HG03135 (cell line): ENCODE results near the gene DLG2.
A peak's percentile ranks its signal among the peaks of the same experiment; 100 is the strongest.
"Not testable (repeated sequence)": the region's sequence is repeated elsewhere in the genome, so short reads cannot be mapped to it uniquely, and the experiment has no call there.

Experiments
- ATAC-seq: cut with Tn5 transposase; IDR thresholded peaks from one replicate; pipeline ENCODE4 v1.9.1; 2021; ENCODE audit warnings: mild to moderate bottlenecking, moderate library complexity; ENCODE audit not compliant: unreplicated experiment

DLG2 gene

DNA sequence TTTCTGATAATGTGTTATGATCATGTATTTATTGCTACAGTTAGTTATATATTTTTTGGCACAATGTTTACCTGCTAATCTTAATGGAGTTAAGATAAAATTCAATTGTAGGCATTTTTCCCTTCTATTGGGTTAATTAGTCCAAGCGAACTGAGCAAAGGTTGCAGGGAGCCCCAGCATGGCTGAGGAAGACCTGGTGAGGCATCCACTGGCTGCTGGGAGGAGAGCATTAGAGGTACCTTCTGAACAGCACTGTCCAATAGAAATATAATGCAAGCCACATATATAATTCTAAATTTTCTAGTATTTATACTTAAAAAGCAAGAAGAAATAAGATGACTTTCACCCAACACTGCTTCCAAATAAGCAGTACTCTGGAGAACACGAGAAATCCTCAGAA, 19.9 kb upstream of the DLG2 start:
- ATAC-seq: no peak

DNA sequence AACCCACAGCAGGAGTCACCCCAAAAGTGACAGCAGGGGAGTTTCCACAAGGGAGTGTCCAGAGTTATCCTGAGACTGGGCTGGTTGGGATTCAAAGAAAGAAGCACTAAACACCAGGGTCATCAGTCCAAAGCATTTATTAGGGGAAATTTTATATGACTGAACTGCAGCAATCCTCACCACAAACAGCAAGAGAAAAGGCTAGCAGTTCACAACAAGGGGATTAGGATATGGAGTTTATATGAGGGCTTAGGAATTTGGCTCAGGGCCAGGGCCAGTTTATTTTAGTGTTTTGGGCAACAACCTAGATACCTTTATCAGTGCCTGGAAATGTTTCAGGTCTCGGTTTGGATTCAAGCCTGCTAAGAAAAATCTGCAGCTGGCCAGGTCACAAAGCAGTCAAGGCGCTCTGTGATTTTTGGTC, 16.1 kb upstream of the DLG2 start:
- ATAC-seq: no peak

- no peak for ATAC-seq
Observed at GRCh38 chr11:85634747-85635146, 7.6 kb upstream of the DLG2 start.

- ATAC-seq: peak; percentile 17
Observed at GRCh38 chr11:85628771-85629341, 1.7 kb upstream of the DLG2 start.

GRCh38 chr11:85627998-85628770, 1.0 kb upstream of the DLG2 start, which contains the start of gene TMEM126B:
Gene TMEM126B (plus strand): TSS chr11:85628593. CDS start chr11:85628608, 15 bp downstream.
- ATAC-seq: peak; percentile 99

- no peak for ATAC-seq
Observed at GRCh38 chr11:85626496-85626895, 648 bp downstream of the DLG2 start.

- no peak for ATAC-seq
Observed at GRCh38 chr11:85620256-85620655, 6.9 kb downstream of the DLG2 start.

GRCh38 chr11:85619499-85619898, 7.6 kb downstream of the DLG2 start:
- no peak for ATAC-seq

- not testable (repeated sequence) for ATAC-seq
Observed at GRCh38 chr11:85611643-85612042, 15.5 kb downstream of the DLG2 start.

DNA sequence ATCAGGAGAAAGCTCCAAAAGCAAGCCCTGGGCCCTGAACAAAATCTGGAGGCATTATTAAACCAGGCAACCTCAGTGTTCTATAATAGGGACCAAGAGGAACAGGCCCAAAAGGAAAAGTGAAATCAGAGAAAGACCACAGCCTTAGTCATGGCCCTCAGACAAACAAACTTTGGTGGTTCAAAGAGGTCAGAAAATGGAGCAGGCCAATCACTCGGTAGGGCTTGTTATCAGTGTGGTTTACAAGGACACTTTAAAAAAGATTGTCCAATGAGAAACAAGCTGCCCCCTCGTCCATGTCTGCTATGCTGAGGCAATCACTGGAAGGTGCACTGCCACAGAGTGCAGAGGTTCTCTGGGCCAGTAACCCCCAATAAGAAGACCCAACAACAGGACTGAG, 17.9 kb downstream of the DLG2 start:
- not testable (repeated sequence) for ATAC-seq

- ATAC-seq: not testable (repeated sequence)
Observed at GRCh38 chr11:85608621-85609020, 18.5 kb downstream of the DLG2 start.

GRCh38 chr11:85606237-85606636, 20.9 kb downstream of the DLG2 start:
- not testable (repeated sequence) for ATAC-seq

GRCh38 chr11:85603220-85603619, 23.9 kb downstream of the DLG2 start:
- no peak for ATAC-seq

- ATAC-seq: no peak
Observed at GRCh38 chr11:85602526-85603213, 24.5 kb downstream of the DLG2 start.

- ATAC-seq: no peak
Observed at GRCh38 chr11:85599083-85599482, 28.1 kb downstream of the DLG2 start.

GRCh38 chr11:85596886-85597285, 30.3 kb downstream of the DLG2 start:
- ATAC-seq: no peak

- no peak for ATAC-seq
Observed at GRCh38 chr11:85595285-85595884, 31.8 kb downstream of the DLG2 start.

DNA sequence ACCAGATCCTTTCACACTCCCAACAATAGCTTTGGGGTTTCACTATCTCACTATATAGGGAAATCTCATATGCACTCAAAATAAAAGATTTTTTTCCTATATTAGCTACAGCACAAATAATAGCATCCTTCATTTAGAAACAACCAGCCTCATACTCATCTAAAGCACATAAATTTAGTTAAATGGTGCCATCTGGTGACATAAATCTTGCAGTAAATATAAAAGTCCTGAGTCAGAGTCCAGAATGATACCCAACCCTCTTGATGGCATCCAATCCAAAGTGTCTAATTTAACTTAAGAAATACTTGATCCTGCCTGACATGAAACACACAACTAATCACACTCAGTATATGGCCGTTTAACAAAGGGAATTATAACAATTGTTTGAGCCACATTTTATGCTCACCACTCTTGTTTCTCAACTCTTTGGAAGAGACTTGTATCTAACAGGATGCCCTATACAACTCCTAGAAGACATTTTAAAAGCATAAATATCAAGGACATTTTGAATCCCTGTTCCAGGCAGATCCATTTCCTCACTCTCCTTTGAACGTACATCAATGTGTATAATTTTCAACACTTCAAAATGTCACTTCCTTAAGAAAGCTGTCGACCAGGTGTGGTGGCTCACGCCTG, 36.2 kb downstream of the DLG2 start:
- no peak for ATAC-seq

DNA sequence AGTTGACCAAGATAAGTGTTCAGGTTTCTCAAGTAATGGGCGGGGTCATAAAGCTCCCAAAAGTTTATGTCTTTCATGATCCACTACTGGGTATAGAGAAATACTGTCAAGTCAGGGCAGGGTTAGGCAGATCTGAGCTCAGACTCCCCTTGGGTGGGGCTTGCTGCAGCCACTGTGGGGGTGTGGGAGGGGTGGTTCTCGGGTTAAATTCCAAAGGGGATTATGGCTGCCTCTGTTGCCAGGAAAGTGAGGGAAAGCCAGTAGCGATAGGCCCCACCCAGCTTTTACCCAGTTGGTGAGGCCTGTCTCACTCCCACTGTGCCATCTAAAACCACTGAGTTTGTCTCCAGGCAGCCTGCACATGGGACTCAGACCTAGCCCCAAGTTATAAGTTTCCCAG, 37.8 kb downstream of the DLG2 start:
- no peak for ATAC-seq

DNA sequence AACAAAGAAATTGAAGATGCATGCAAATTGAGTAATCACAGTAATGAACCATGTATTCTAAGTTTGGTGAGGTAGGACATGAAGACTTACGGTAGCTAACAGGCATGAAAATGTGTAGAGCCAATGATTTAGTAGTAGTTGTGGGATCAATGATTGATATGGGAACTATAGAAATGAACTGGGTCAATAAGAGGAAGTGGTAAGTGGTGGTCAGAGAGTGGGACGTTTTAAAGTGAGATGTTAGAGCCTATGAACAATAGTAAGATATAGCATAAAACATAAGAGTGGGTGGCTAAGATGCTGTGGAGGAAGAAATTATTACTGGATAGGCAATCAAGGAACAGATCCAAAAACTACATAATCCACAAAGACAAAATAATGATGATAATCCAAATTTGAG, 45.0 kb downstream of the DLG2 start:
- ATAC-seq: no peak

GRCh38 chr11:85575388-85575787, 51.8 kb downstream of the DLG2 start:
- no peak for ATAC-seq
